GM10847 (cell line): ENCODE results near the gene NPEPL1.

Experiments
- POLR2A ChIP-seq: IDR thresholded peaks from 2 replicates; pipeline ENCODE4 v1.6.1; 2011; ENCODE audit not compliant: insufficient read length; ENCODE audit errors: extremely low read depth

NPEPL1 gene

GRCh38 chr20:58710481-58711265, 18.1 kb downstream of the NPEPL1 start:
- TF ChIP-seq POLR2A: no peak

GRCh38 chr20:58711266-58712051, 18.9 kb downstream of the NPEPL1 start:
- no peak for TF ChIP-seq POLR2A

- TF ChIP-seq POLR2A: no peak
Observed at GRCh38 chr20:58712151-58712791, 19.7 kb downstream of the NPEPL1 start.

- TF ChIP-seq POLR2A: no peak
Observed at GRCh38 chr20:58712806-58713731, 20.5 kb downstream of the NPEPL1 start.

GRCh38 chr20:58713801-58714339, 21.3 kb downstream of the NPEPL1 start:
- no peak for TF ChIP-seq POLR2A

GRCh38 chr20:58714340-58714922, 21.8 kb downstream of the NPEPL1 start:
- TF ChIP-seq POLR2A: no peak

- no peak for TF ChIP-seq POLR2A
Observed at GRCh38 chr20:58714923-58715351, 22.3 kb downstream of the NPEPL1 start.

GRCh38 chr20:58715391-58715800, 22.8 kb downstream of the NPEPL1 start:
- TF ChIP-seq POLR2A: no peak

- TF ChIP-seq POLR2A: no peak
Observed at GRCh38 chr20:58715801-58716475, 23.3 kb downstream of the NPEPL1 start.

GRCh38 chr20:58716476-58717277, 24.1 kb downstream of the NPEPL1 start:
- TF ChIP-seq POLR2A: no peak

- TF ChIP-seq POLR2A: no peak
Observed at GRCh38 chr20:58717278-58718091, 24.9 kb downstream of the NPEPL1 start.

- no peak for TF ChIP-seq POLR2A
Observed at GRCh38 chr20:58718121-58718563, 25.5 kb downstream of the NPEPL1 start.
